GM12865 (cell line): ENCODE results near the gene TUT4.

Experiments
- DNase-seq: peaks from one replicate; pipeline ENCODE4 v3.0.0; 2010; ENCODE audit warnings: low read depth
- H3K4me3 ChIP-seq: 2 replicates; pipeline ENCODE4 v1.5.1; 2011; ENCODE audit warnings: mild to moderate bottlenecking, low read depth, low read length, control low read depth
- TF ChIP-seq, protein P1 (sequence below): IDR thresholded peaks from 2 replicates; pipeline ENCODE4 v1.5.1; 2011; ENCODE audit warnings: low read length, control low read depth, low read depth, inconsistent platforms; ENCODE audit not compliant: insufficient read depth; ENCODE audit errors: missing control alignments

Gene TUT4

GRCh38 chr1:52506349-52506748 lies 46.5 kb downstream of the TUT4 start:
- TF ChIP-seq, protein P1, sequence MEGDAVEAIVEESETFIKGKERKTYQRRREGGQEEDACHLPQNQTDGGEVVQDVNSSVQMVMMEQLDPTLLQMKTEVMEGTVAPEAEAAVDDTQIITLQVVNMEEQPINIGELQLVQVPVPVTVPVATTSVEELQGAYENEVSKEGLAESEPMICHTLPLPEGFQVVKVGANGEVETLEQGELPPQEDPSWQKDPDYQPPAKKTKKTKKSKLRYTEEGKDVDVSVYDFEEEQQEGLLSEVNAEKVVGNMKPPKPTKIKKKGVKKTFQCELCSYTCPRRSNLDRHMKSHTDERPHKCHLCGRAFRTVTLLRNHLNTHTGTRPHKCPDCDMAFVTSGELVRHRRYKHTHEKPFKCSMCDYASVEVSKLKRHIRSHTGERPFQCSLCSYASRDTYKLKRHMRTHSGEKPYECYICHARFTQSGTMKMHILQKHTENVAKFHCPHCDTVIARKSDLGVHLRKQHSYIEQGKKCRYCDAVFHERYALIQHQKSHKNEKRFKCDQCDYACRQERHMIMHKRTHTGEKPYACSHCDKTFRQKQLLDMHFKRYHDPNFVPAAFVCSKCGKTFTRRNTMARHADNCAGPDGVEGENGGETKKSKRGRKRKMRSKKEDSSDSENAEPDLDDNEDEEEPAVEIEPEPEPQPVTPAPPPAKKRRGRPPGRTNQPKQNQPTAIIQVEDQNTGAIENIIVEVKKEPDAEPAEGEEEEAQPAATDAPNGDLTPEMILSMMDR: no peak
- no peak for DNase-seq

GRCh38 chr1:52504720-52505119 lies 48.2 kb downstream of the TUT4 start:
- H3K4me3 ChIP-seq: no peak overlapping the region
- DNase-seq: no peak
- TF ChIP-seq, protein P1: no peak

More at GRCh38 chr1:52506349-52506748, 46.5 kb downstream of the TUT4 start:
- no peak overlapping the region for H3K4me3 ChIP-seq

- no peak overlapping the region for H3K4me3 ChIP-seq
- DNase-seq: no peak
- TF ChIP-seq, protein P1: no peak
Observed at GRCh38 chr1:52503706-52504105, 49.2 kb downstream of the TUT4 start.

DNA sequence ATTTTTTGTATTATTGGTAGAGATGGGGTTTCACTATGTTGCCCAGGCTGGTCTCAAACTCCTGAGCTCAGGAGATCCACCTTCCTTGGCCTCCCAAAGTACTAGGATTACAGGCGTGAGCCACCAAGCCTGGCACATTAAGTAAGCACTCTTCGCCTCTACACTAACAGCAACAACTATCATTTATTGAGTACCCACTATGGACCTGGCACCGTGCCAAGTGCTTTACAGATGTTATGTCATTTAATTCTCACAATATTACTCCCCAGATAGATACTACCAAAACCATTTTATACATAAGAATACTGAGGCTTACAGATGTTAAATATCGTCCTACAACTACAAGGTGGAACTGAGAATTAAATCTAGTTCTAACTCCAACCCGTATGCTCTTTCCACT lies 50.1 kb downstream of the TUT4 start:
- no peak overlapping the region for H3K4me3 ChIP-seq
- no peak for DNase-seq
- TF ChIP-seq, protein P1: no peak

DNA sequence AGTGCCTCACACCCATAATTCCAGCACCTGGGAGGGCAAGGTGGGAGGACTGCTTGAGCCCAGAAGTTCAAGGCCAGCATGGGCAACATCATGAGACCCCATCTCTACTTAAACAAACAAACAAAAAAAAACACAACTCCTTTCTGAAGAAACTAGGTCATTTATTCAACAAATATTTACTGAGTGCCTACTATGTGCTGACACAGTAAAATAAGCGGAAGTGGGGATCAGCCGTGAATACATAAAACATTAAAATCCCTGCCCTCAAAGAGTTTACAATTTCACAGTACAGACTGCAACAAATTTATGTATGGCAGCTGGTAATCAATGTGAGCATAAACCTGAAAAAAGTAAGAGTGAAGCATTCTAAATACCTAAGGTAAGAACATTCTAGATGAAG lies 65.3 kb downstream of the TUT4 start:
- no peak overlapping the region for H3K4me3 ChIP-seq
- TF ChIP-seq, protein P1: no peak
- DNase-seq: no peak

- TF ChIP-seq, protein P1: no peak
- no peak for DNase-seq
- no peak overlapping the region for H3K4me3 ChIP-seq
Observed at GRCh38 chr1:52482326-52483004, 70.4 kb downstream of the TUT4 start.

DNA sequence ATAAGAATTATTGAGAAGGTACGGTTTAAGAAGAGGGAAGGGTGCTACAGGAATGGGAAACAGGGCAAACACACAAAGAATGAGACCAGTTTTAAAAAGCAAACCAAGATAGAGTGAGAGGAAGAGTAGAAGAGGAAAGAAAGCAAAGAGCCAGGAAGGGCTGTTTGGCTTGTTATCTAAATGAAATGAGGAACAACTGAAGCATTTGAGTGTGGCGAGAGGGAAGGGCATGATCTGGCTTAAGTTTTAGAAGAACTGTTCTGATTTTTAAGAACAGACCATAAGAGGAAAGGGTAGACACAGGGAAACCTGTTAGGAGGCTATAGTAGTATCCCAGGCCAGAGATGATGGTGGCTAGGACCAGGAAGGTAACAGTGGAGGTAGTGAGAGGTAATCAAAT lies 73.8 kb downstream of the TUT4 start:
- no peak for DNase-seq
- no peak overlapping the region for H3K4me3 ChIP-seq
- TF ChIP-seq, protein P1: no peak
